K562 (cell line): ENCODE data around the gene KARS1. TPM values are rescaled to one million over a fixed set of nuclear protein-coding genes. Genes with fewer than 3 reads are reported as not detected.
A peak's percentile ranks its signal among the peaks of the same experiment; 100 is the strongest.

Experiments
- BRF2 ChIP-seq: IDR thresholded peaks from 3 replicates; pipeline ENCODE4 v1.6.1; 2011; ENCODE audit warnings: borderline replicate concordance, mild to moderate bottlenecking; ENCODE audit not compliant: insufficient read length, insufficient read depth
- CREB3L1 ChIP-seq: fragments of 450-650 bp; IDR thresholded peaks from 2 replicates; pipeline ENCODE4 v1.6.1; 2014; ENCODE audit warnings: low read depth, mild to moderate bottlenecking, moderate library complexity, borderline replicate concordance
- GABPA ChIP-seq: fragments of 200-800 bp; sonication (Bioruptor generic); conservative IDR thresholded peaks from 2 replicates; pipeline ENCODE4 v1.6.1; 2016; ENCODE audit warnings: low read depth, missing genetic modification characterization, missing compliant biosample characterization
- KAT8 ChIP-seq: fragments of 450-650 bp; IDR thresholded peaks from 2 replicates; pipeline ENCODE4 v1.6.1; 2016; ENCODE audit warnings: low read depth, mild to moderate bottlenecking
- KDM5B ChIP-seq: fragments of 200-600 bp; sonication (generic); IDR thresholded peaks from 2 replicates; pipeline ENCODE4 v1.6.1; 2012; ENCODE audit warnings: low read depth, mild to moderate bottlenecking, moderate library complexity, low read length, control low read depth, inconsistent platforms; ENCODE audit not compliant: insufficient replicate concordance
- MYBL2 ChIP-seq, 2 experiments: fragments of 450-650 bp in 1 of 2; sonication (generic) in 1 of 2; formaldehyde crosslinking in 1 of 2; IDR thresholded peaks; 2 replicates each; pipeline versions ENCODE4 v1.6.1 to v1.8.1; 2017 to 2022; ENCODE audit warnings: borderline replicate concordance in 1 of 2, inconsistent platforms in 1 of 2, low read depth in 1 of 2, mild to moderate bottlenecking in 1 of 2, missing genetic modification reagents in 1 of 2, moderate library complexity in 1 of 2
- POLR2AphosphoS5 ChIP-seq: IDR thresholded peaks from 2 replicates; pipeline ENCODE4 v1.6.1; 2011; ENCODE audit warnings: mild to moderate bottlenecking, low read depth, low read length, moderate library complexity; ENCODE audit not compliant: control insufficient read depth, insufficient read depth
- POLR2H ChIP-seq: IDR thresholded peaks from 2 replicates; pipeline ENCODE4 v1.6.1; 2016; ENCODE audit warnings: missing genetic modification characterization, low read depth, mild to moderate bottlenecking, control low read depth, missing compliant biosample characterization, moderate library complexity
- RBBP5 ChIP-seq: fragments of 200-600 bp; sonication (generic); IDR thresholded peaks from 2 replicates; pipeline ENCODE4 v1.6.1; 2012; ENCODE audit warnings: borderline replicate concordance, mild to moderate bottlenecking, low read length, control low read depth, inconsistent platforms; ENCODE audit not compliant: insufficient read depth, poor library complexity, severe bottlenecking
- SMARCA5 ChIP-seq: fragments of 450-650 bp; IDR thresholded peaks from 2 replicates; pipeline ENCODE4 v1.6.1; 2016
- TBL1XR1 ChIP-seq, 2 experiments: IDR thresholded peaks; 2 replicates each; pipeline ENCODE4 v1.6.1; 2012; ENCODE audit warnings: improper control_type of control experiment in 2 of 2, low read length in 2 of 2, mild to moderate bottlenecking in 1 of 2
- TEAD4 ChIP-seq, 2 experiments: sonication (generic) in 1 of 2; formaldehyde crosslinking in 1 of 2; IDR thresholded peaks; 2 replicates each; pipeline versions ENCODE4 v1.6.1 to v1.8.0; 2012 to 2022; ENCODE audit warnings: borderline replicate concordance in 1 of 2, inconsistent platforms in 1 of 2, low read length in 1 of 2, mild to moderate bottlenecking in 1 of 2, missing genetic modification reagents in 1 of 2
- THRAP3 ChIP-seq: fragments of 450-650 bp; IDR thresholded peaks from 2 replicates; pipeline ENCODE4 v1.6.1; 2016; ENCODE audit warnings: mild to moderate bottlenecking, inconsistent platforms, borderline replicate concordance
- U2AF2 ChIP-seq: fragments of 200-400 bp; formaldehyde crosslinking; optimal IDR thresholded peaks from 2 replicates; pipeline ENCODE3; 2017; ENCODE audit warnings: low read depth, mild to moderate bottlenecking, low read length
- ZBTB1 ChIP-seq: sonication (generic); formaldehyde crosslinking; IDR thresholded peaks from 2 replicates; pipeline ENCODE4 v1.8.1; 2023; ENCODE audit warnings: missing genetic modification reagents, low read depth, mild to moderate bottlenecking, borderline replicate concordance
- ZNF592 ChIP-seq: fragments of 450-650 bp; IDR thresholded peaks from 2 replicates; pipeline ENCODE4 v1.6.1; 2017; ENCODE audit warnings: antibody characterized with exemption, mild to moderate bottlenecking
- ZNF695 ChIP-seq: fragments of 450-650 bp; formaldehyde crosslinking; IDR thresholded peaks from 2 replicates; pipeline ENCODE4 v1.4.0; 2020; ENCODE audit warnings: mild to moderate bottlenecking, moderate library complexity
- ZSCAN32 ChIP-seq: fragments of 450-650 bp; formaldehyde crosslinking; IDR thresholded peaks from 2 replicates; pipeline ENCODE4 v1.4.0; 2020; ENCODE audit warnings: mild to moderate bottlenecking, moderate library complexity
- polyA plus RNA-seq, 8 experiments: library from polyadenylated mRNA; depleted of rRNA in 4 of 8; stranded (reverse) in 5 of 8; unstranded in 3 of 8; fragments of >200 nt; fragmentation: Nextera tagmentation in 2 of 8; fragmentation: Illumina TruSeq in 1 of 8; extraction: Ambion mirVana in 2 of 8; extraction: Trizol in 1 of 8; gene quantifications; 2 replicates each; pipeline versions ENCODE4 v1.2.1 to v1.2.3, GENCODE V29; 2011 to 2014; ENCODE audit warnings: inconsistent platforms in 1 of 8, missing spikeins in 1 of 8
- total RNA-seq, 7 experiments: library from RNA; depleted of rRNA in 6 of 7; stranded (reverse); fragments of >200 nt in 6 of 7; fragmentation: Illumina TruSeq in 2 of 7; extraction: Trizol in 2 of 7; gene quantifications; 2 replicates each; pipeline versions ENCODE4 v1.2.1 to v1.2.3, GENCODE V29; 2011 to 2021; ENCODE audit warnings: low replicate concordance in 1 of 7

The KARS1 gene
- total and polyA plus RNA-seq, 9 of the 15 experiments (the other 6 are each of a cell fraction or from before 2014, with no cell fraction given) = 223 to 386 (median 304) TPM

- TF ChIP-seq ZNF592 (no peak), SMARCA5 (no peak), ZNF695 (CRISPR knock-in tag) (no peak), TBL1XR1 (IDR thresholded peaks at IDR 0.05; ENCODE audit: low read length in 2 of 2) (peak in 1 of 2 experiments; percentile 37; a peak in 1 of 4 replicates), THRAP3 (no peak), KAT8 (no peak), U2AF2 (no peak), CREB3L1 (0 out of 2 replicates have a peak, but pooled peaks have one; percentile 68), ZSCAN32 (CRISPR knock-in tag) (no peak), BRF2 (no peak), POLR2AphosphoS5 (peak; percentile 91), TEAD4 (IDR thresholded peaks at IDR 0.05; ENCODE audit: low read length) (no peak), TEAD4 (CRISPR knock-in tag; IDR thresholded peaks at IDR 0.05; ENCODE audit: borderline replicate concordance) (0 out of 2 replicates have a peak, but pooled peaks have one; percentile 12), GABPA (tag) (peak; percentile 98), POLR2H (tag) (peak; percentile 81; the same call in 1 of the 2 replicates), RBBP5 (peak; percentile 91), KDM5B (peak; percentile 92), ZBTB1 (CRISPR knock-in tag) (no peak), MYBL2 (IDR thresholded peaks at IDR 0.05; ENCODE audit: low read depth) (no peak), MYBL2 (CRISPR knock-in tag; IDR thresholded peaks at IDR 0.05; ENCODE audit: borderline replicate concordance) (no peak)
Measured at GRCh38 chr16:75647492-75648264, at the start of gene KARS1, which contains the start of gene TERF2IP (continued).
